Neural cell (in vitro differentiated cells): ENCODE measurements around the gene CPNE1. TPM values are rescaled to one million over a fixed set of nuclear protein-coding genes. Genes with fewer than 3 reads are reported as not detected.

Experiments
- H2AFZ ChIP-seq: fragments of 200-600, 300-800 bp; sonication (generic), shearing (Covaris generic); 2 replicates; pipeline ENCODE4 v1.6.0; 2014; ENCODE audit warnings: low read depth, mild to moderate bottlenecking, antibody characterized with exemption, low read length, moderate library complexity
- H3F3A ChIP-seq: fragments of 200-600 bp; shearing (Covaris generic); 2 replicates; pipeline ENCODE4 v1.6.1; 2016; ENCODE audit warnings: mild to moderate bottlenecking, moderate library complexity, mixed read lengths, antibody characterized with exemption, low read length; ENCODE audit not compliant: insufficient read depth, poor library complexity, severe bottlenecking
- H3K27ac ChIP-seq: fragments of 200-600, 300-800 bp; sonication (generic), shearing (Covaris generic); 2 replicates; pipeline ENCODE4 v1.5.1; 2014; ENCODE audit warnings: mild to moderate bottlenecking, low read length, moderate library complexity
- H3K27me3 ChIP-seq: fragments of 300-800, 200-600 bp; sonication (generic), shearing (Covaris generic); 2 replicates; pipeline ENCODE4 v1.6.0; 2014; ENCODE audit warnings: mild to moderate bottlenecking, low read depth, low read length, moderate library complexity; ENCODE audit not compliant: insufficient read depth
- H3K36me3 ChIP-seq: fragments of 300-800, 200-600 bp; sonication (generic), shearing (Covaris generic); 2 replicates; pipeline ENCODE4 v1.5.1; 2014; ENCODE audit warnings: mild to moderate bottlenecking, antibody characterized with exemption, low read length, moderate library complexity; ENCODE audit not compliant: insufficient read depth
- H3K4me2 ChIP-seq: fragments of 300-800, 200-600 bp; sonication (generic), shearing (Covaris generic); 2 replicates; pipeline ENCODE4 v1.6.0; 2014; ENCODE audit warnings: mild to moderate bottlenecking, low read length
- H3K4me3 ChIP-seq: fragments of 300-800, 200-600 bp; sonication (generic), shearing (Covaris generic); 2 replicates; pipeline ENCODE4 v1.5.1; 2014; ENCODE audit warnings: mild to moderate bottlenecking, low read length, moderate library complexity
- H3K79me2 ChIP-seq: fragments of 200-600 bp; shearing (Covaris generic); replicated peaks from 2 replicates; pipeline ENCODE4 v1.6.0; 2014; ENCODE audit warnings: mild to moderate bottlenecking, low read length, moderate library complexity; ENCODE audit not compliant: insufficient read depth
- H3K9ac ChIP-seq: fragments of 300-800, 200-600 bp; sonication (generic), shearing (Covaris generic); 2 replicates; pipeline ENCODE4 v1.6.1; 2016; ENCODE audit warnings: mild to moderate bottlenecking, low read length, mixed read lengths
- H3K9me2 ChIP-seq: fragments of 200-600 bp; shearing (Covaris generic); 2 replicates; pipeline ENCODE4 v1.6.1; 2016; ENCODE audit warnings: mild to moderate bottlenecking, low read length, mixed read lengths; ENCODE audit not compliant: insufficient read depth
- H3K9me3 ChIP-seq: fragments of 200-600, 300-800 bp; sonication (generic), shearing (Covaris generic); 2 replicates; pipeline ENCODE4 v1.6.1; 2016; ENCODE audit warnings: mild to moderate bottlenecking, mixed run types, low read length, moderate library complexity, mixed read lengths
- H4K20me1 ChIP-seq: fragments of 200-600 bp; shearing (Covaris generic); 2 replicates; pipeline ENCODE4 v1.6.1; 2016; ENCODE audit warnings: mild to moderate bottlenecking, mixed run types; ENCODE audit not compliant: insufficient read depth
- CTCF ChIP-seq: fragments of 450-650 bp; IDR thresholded peaks from 2 replicates; pipeline ENCODE4 v1.5.1; 2014; ENCODE audit warnings: antibody characterized with exemption, mild to moderate bottlenecking, moderate library complexity; ENCODE audit not compliant: poor library complexity, severe bottlenecking
- EP300 ChIP-seq: fragments of 450-650 bp; conservative IDR thresholded peaks from 2 replicates; pipeline ENCODE4 v1.6.1; 2014; ENCODE audit warnings: antibody characterized with exemption, mild to moderate bottlenecking, moderate library complexity; ENCODE audit not compliant: poor library complexity, severe bottlenecking
- EZH2 ChIP-seq: fragments of 200-600, 300-800 bp; shearing (Covaris generic), sonication (generic); IDR thresholded peaks from 2 replicates; pipeline ENCODE4 v1.6.1; 2014; ENCODE audit warnings: antibody characterized with exemption, low read length, borderline replicate concordance, mild to moderate bottlenecking; ENCODE audit not compliant: insufficient read depth, poor library complexity, severe bottlenecking
- MXI1 ChIP-seq: fragments of 450-650 bp; conservative IDR thresholded peaks from 2 replicates; pipeline ENCODE4 v1.6.1; 2014; ENCODE audit warnings: antibody characterized with exemption, mild to moderate bottlenecking; ENCODE audit not compliant: poor library complexity, severe bottlenecking
- POLR2AphosphoS5 ChIP-seq: IDR thresholded peaks from 2 replicates; pipeline ENCODE4 v1.6.1; 2012
- RAD21 ChIP-seq: fragments of 450-650 bp; conservative IDR thresholded peaks from 2 replicates; pipeline ENCODE4 v1.6.1; 2014; ENCODE audit warnings: antibody characterized with exemption, mild to moderate bottlenecking, moderate library complexity
- REST ChIP-seq: IDR thresholded peaks from 2 replicates; pipeline ENCODE4 v1.6.1; 2012; ENCODE audit warnings: borderline replicate concordance
- SMC3 ChIP-seq: fragments of 450-650 bp; conservative IDR thresholded peaks from 2 replicates; pipeline ENCODE4 v1.6.1; 2014; ENCODE audit warnings: antibody characterized with exemption, mild to moderate bottlenecking, moderate library complexity; ENCODE audit not compliant: poor library complexity
- TAF1 ChIP-seq: IDR thresholded peaks from 2 replicates; pipeline ENCODE4 v1.6.1; 2012; ENCODE audit warnings: low read depth
- polyA plus RNA-seq: library from polyadenylated mRNA; depleted of rRNA; stranded (reverse); fragments of >200 nt; gene quantifications from 2 replicates; pipeline ENCODE4 v1.2.3, GENCODE V29; 2014

Gene CPNE1
- polyA plus RNA-seq, 1 donor from 2014 or later: 148 TPM

GRCh38 chr20:35625584-35626385, 38.9 kb downstream of the CPNE1 start:
- H3K9me2 ChIP-seq: no peaks in the 10 kb centered on the region
- H3K9me3 ChIP-seq: no peaks in the 10 kb centered on the region
- no peak overlapping the region for H3K4me3 ChIP-seq
- H3K9ac ChIP-seq: no peak overlapping the region
- no peaks in the 10 kb centered on the region for H3K79me2 ChIP-seq
- H3K27ac ChIP-seq: no peak overlapping the region
- no peaks in the 10 kb centered on the region for H3F3A ChIP-seq
- no peak overlapping the region for H2AFZ ChIP-seq
- H4K20me1 ChIP-seq: no peaks in the 10 kb centered on the region
- no peaks in the 10 kb centered on the region for H3K27me3 ChIP-seq
- TF ChIP-seq TAF1 (no peak), SMC3 (no peak), EZH2 (no peak), POLR2AphosphoS5 (no peak), MXI1 (no peak), RAD21 (no peak), EP300 (no peak)
- no peaks in the 10 kb centered on the region for H3K36me3 ChIP-seq
- no peak overlapping the region for H3K4me2 ChIP-seq

- no peaks in the 10 kb centered on the region for H3K9me3 ChIP-seq
- H4K20me1 ChIP-seq: no peaks in the 10 kb centered on the region
- TF ChIP-seq CTCF (no peak), SMC3 (no peak), REST (no peak), RAD21 (no peak), EP300 (no peak), POLR2AphosphoS5 (no peak), EZH2 (no peak), MXI1 (no peak), TAF1 (no peak)
- H3F3A ChIP-seq: no peaks in the 10 kb centered on the region
- H3K9ac ChIP-seq: no peak overlapping the region
- H2AFZ ChIP-seq: no peak overlapping the region
- H3K79me2 ChIP-seq: no peaks in the 10 kb centered on the region
- H3K27me3 ChIP-seq: peaks cover 3% of the 10 kb centered on the region
- no peak overlapping the region for H3K4me3 ChIP-seq
- H3K27ac ChIP-seq: no peak overlapping the region
- H3K36me3 ChIP-seq: no peaks in the 10 kb centered on the region
- no peak overlapping the region for H3K4me2 ChIP-seq
- H3K9me2 ChIP-seq: no peaks in the 10 kb centered on the region
Observed at GRCh38 chr20:35621560-35621946, 43.1 kb downstream of the CPNE1 start.
